Amniotic epithelial cell (primary cell): ENCODE data around the gene NPHP1.
A peak's percentile ranks its signal among the peaks of the same experiment; 100 is the strongest.
"Not testable (repeated sequence)": the region's sequence is repeated elsewhere in the genome, so short reads cannot be mapped to it uniquely, and the experiment has no call there.

Source experiments
- DNase-seq: peaks from one replicate; pipeline ENCODE4 v3.0.0-alpha.2; 2010; ENCODE audit warnings: low read depth

Gene NPHP1

GRCh38 chr2:110204408-110205385 lies at the start of gene NPHP1:
TSS of gene NPHP1 (minus strand) at chr2:110205013. CDS start at chr2:110204968, 45 bp downstream.
- peak; percentile 75 for DNase-seq

- not testable (repeated sequence) for DNase-seq
Measured at GRCh38 chr2:110248081-110248795, 43.4 kb upstream of the NPHP1 start.

GRCh38 chr2:110245488-110246435 lies 40.9 kb upstream of the NPHP1 start:
- DNase-seq: not testable (repeated sequence)

- not testable (repeated sequence) for DNase-seq
Measured at GRCh38 chr2:110243283-110243682, 38.5 kb upstream of the NPHP1 start.

GRCh38 chr2:110234514-110234913 lies 29.7 kb upstream of the NPHP1 start:
- not testable (repeated sequence) for DNase-seq

GRCh38 chr2:110229886-110230285 lies 25.1 kb upstream of the NPHP1 start:
- DNase-seq: not testable (repeated sequence)

- DNase-seq: not testable (repeated sequence)
Measured at GRCh38 chr2:110222626-110223025, 17.8 kb upstream of the NPHP1 start.

- no peak for DNase-seq
Measured at GRCh38 chr2:110221938-110222337, 17.1 kb upstream of the NPHP1 start.

GRCh38 chr2:110220190-110220564 lies 15.4 kb upstream of the NPHP1 start:
- no peak for DNase-seq

- DNase-seq: peak; percentile 68
Measured at GRCh38 chr2:110219496-110220189, 14.8 kb upstream of the NPHP1 start.

- not testable (repeated sequence) for DNase-seq
Measured at GRCh38 chr2:110218889-110219288, 14.1 kb upstream of the NPHP1 start.

GRCh38 chr2:110216803-110217202 lies 12.0 kb upstream of the NPHP1 start:
- DNase-seq: no peak

- DNase-seq: no peak
Measured at GRCh38 chr2:110216199-110216598, 11.4 kb upstream of the NPHP1 start.

GRCh38 chr2:110215566-110216158 lies 10.8 kb upstream of the NPHP1 start:
- no peak for DNase-seq

- no peak for DNase-seq
Measured at GRCh38 chr2:110215091-110215490, 10.3 kb upstream of the NPHP1 start.

GRCh38 chr2:110213522-110213921 lies 8.7 kb upstream of the NPHP1 start:
- DNase-seq: not testable (repeated sequence)

GRCh38 chr2:110211938-110212858 lies 7.4 kb upstream of the NPHP1 start, which contains the start of gene MTLN:
TSS of gene MTLN (minus strand) at chr2:110212547. CDS start at chr2:110212525, 22 bp downstream.
- DNase-seq: peak; percentile 56

GRCh38 chr2:110205660-110206455 lies 1.0 kb upstream of the NPHP1 start:
- DNase-seq: peak; percentile 66

- peak; percentile 9 for DNase-seq
Measured at GRCh38 chr2:110198016-110198415, 6.8 kb downstream of the NPHP1 start.
